ENCODE results near the gene TRABD2B.

DNA sequence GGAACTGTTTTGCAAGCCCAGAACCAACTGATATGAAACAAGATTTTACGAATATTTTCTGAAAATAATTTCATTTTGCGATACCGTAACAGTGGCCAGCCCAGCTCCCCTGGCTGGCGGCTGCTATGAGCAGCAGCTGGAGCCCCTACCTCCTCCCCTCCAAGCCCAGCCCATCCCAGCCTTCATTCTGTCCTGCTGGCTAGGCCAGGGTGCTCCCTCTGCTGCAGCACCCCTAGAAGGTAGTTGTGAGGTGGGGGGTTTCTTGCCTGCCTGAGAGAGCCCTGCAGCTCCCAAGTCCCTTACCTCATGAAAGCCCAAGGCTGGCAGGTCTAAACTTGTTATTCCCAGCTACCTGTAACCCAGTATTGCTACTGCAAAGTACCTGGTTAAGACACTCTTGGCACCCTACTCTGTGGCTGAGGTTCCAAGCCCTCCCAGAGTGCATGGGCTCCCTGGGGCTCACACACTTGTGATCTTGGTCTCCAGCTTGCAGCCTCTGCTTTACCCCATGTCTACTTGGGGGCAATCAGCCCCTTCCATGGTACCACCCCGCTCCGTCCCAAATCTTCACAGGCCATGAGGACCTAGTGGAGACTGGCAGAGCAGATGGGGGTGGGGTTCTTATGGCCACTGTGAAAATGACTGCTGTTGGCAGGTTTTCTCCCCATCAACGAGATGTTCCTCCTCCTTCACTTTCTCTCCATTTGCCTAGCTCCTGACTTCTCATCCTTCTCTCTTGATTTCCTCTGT lies 239.8 kb downstream of the TRABD2B start:
- no peak for TF ChIP-seq POLR2A (IDR thresholded peaks at IDR 0.05; ENCODE audit: borderline replicate concordance, extremely low read depth, insufficient read depth, insufficient read length)
- no peak for TF ChIP-seq POLR2AphosphoS5 (IDR thresholded peaks at IDR 0.05; ENCODE audit: low read depth, low read length)
- TF ChIP-seq CTCF (IDR thresholded peaks at IDR 0.05 in 2 of 3, conservative IDR thresholded peaks at IDR 0.05 in 1 of 3; ENCODE audit: borderline replicate concordance in 1 of 3, insufficient read depth in 1 of 3, low read depth in 2 of 3, low read length in 2 of 3), result no peak
- TF ChIP-seq RAD21 (IDR thresholded peaks at IDR 0.05; ENCODE audit: low read depth), result no peak
- no peak for TF ChIP-seq CBX3 (IDR thresholded peaks at IDR 0.05; ENCODE audit: low read depth)
- no peak for TF ChIP-seq EZH2 (IDR thresholded peaks at IDR 0.05)
- TF ChIP-seq SP1 (IDR thresholded peaks at IDR 0.05; ENCODE audit: low read depth), result no peak
- no peak for TF ChIP-seq EGR1 (IDR thresholded peaks at IDR 0.05; ENCODE audit: low read depth)
- TF ChIP-seq JUND (IDR thresholded peaks at IDR 0.05), result no peak
- TF ChIP-seq, protein P1, sequence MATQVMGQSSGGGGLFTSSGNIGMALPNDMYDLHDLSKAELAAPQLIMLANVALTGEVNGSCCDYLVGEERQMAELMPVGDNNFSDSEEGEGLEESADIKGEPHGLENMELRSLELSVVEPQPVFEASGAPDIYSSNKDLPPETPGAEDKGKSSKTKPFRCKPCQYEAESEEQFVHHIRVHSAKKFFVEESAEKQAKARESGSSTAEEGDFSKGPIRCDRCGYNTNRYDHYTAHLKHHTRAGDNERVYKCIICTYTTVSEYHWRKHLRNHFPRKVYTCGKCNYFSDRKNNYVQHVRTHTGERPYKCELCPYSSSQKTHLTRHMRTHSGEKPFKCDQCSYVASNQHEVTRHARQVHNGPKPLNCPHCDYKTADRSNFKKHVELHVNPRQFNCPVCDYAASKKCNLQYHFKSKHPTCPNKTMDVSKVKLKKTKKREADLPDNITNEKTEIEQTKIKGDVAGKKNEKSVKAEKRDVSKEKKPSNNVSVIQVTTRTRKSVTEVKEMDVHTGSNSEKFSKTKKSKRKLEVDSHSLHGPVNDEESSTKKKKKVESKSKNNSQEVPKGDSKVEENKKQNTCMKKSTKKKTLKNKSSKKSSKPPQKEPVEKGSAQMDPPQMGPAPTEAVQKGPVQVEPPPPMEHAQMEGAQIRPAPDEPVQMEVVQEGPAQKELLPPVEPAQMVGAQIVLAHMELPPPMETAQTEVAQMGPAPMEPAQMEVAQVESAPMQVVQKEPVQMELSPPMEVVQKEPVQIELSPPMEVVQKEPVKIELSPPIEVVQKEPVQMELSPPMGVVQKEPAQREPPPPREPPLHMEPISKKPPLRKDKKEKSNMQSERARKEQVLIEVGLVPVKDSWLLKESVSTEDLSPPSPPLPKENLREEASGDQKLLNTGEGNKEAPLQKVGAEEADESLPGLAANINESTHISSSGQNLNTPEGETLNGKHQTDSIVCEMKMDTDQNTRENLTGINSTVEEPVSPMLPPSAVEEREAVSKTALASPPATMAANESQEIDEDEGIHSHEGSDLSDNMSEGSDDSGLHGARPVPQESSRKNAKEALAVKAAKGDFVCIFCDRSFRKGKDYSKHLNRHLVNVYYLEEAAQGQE (IDR thresholded peaks at IDR 0.05; ENCODE audit: low read depth), result no peak
- TF ChIP-seq EZH2phosphoT487 (IDR thresholded peaks at IDR 0.05; ENCODE audit: borderline replicate concordance), result no peak
- no peak for TF ChIP-seq ZBTB33 (IDR thresholded peaks at IDR 0.05; ENCODE audit: extremely low read depth, insufficient replicate concordance, low read length)
- no peak for TF ChIP-seq ELF1 (IDR thresholded peaks at IDR 0.05; ENCODE audit: borderline replicate concordance, low read depth)
- TF ChIP-seq YY1 (IDR thresholded peaks at IDR 0.05; ENCODE audit: extremely low read depth, insufficient replicate concordance, low read depth, low read length), result no peak

All from HCT116 (cell line).